GM21381 (cell line): ENCODE results near the gene LOXL3.

Source experiments
- ATAC-seq: cut with Tn5 transposase; IDR thresholded peaks from one replicate; pipeline ENCODE4 v1.9.1; 2021; ENCODE audit warnings: mild to moderate bottlenecking, moderate library complexity; ENCODE audit not compliant: unreplicated experiment

Gene LOXL3

GRCh38 chr2:74529357-74530238, 24.1 kb downstream of the LOXL3 start, which contains the start of the genes AUP1 and HTRA2:
TSS of gene AUP1 (minus strand) at chr2:74529706. CDS start at chr2:74529629, 77 bp downstream.
TSS of gene HTRA2 (plus strand) at chr2:74529933. CDS start at chr2:74530007, 74 bp downstream.
- peak; percentile 80 for ATAC-seq

GRCh38 chr2:74528600-74529356, 25.0 kb downstream of the LOXL3 start:
- peak; percentile 6 for ATAC-seq

- no peak for ATAC-seq
Measured at GRCh38 chr2:74527741-74528140, 26.0 kb downstream of the LOXL3 start.

- no peak for ATAC-seq
Measured at GRCh38 chr2:74526649-74527230, 27.0 kb downstream of the LOXL3 start.

- ATAC-seq = no peak
Measured at GRCh38 chr2:74525717-74526648, 27.8 kb downstream of the LOXL3 start, which contains the start of gene DQX1. TSS of gene DQX1 (minus strand) at chr2:74526231. CDS start at chr2:74525729, 502 bp downstream.

GRCh38 chr2:74524955-74525716, 28.6 kb downstream of the LOXL3 start:
- no peak for ATAC-seq

GRCh38 chr2:74524005-74524404, 29.7 kb downstream of the LOXL3 start:
- ATAC-seq = no peak

- no peak for ATAC-seq
Measured at GRCh38 chr2:74522516-74522915, 31.2 kb downstream of the LOXL3 start.

- no peak for ATAC-seq
Measured at GRCh38 chr2:74516650-74517049, 37.1 kb downstream of the LOXL3 start.

GRCh38 chr2:74515981-74516633, 37.6 kb downstream of the LOXL3 start:
- no peak for ATAC-seq

GRCh38 chr2:74515271-74515980, 38.3 kb downstream of the LOXL3 start:
- ATAC-seq = no peak

- no peak for ATAC-seq
Measured at GRCh38 chr2:74514368-74515270, 39.1 kb downstream of the LOXL3 start, which contains the start of gene TLX2. TSS of gene TLX2 (plus strand) at chr2:74514450. CDS start at chr2:74514807, 357 bp downstream.

- ATAC-seq = no peak
Measured at GRCh38 chr2:74513605-74514367, 40.0 kb downstream of the LOXL3 start.

GRCh38 chr2:74512744-74513604, 40.8 kb downstream of the LOXL3 start:
- ATAC-seq = no peak
